ENCODE measurements around the gene FAM107B.

Gene FAM107B

GRCh38 chr10:14758994-14759664, 15.6 kb downstream of the FAM107B start:
- peak; percentile 28 for TF ChIP-seq CTCF (conservative IDR thresholded peaks at IDR 0.05; ENCODE audit: low read depth, low read length)
- H3K4me3 ChIP-seq (ENCODE audit: low read depth, low read length), result no peak overlapping the region
- DNase-seq (ENCODE audit: low read depth), result no peak

GRCh38 chr10:14758451-14758850, 16.2 kb downstream of the FAM107B start:
- no peak for TF ChIP-seq CTCF (conservative IDR thresholded peaks at IDR 0.05; ENCODE audit: low read depth, low read length)

GRCh38 chr10:14757986-14758385, 16.7 kb downstream of the FAM107B start:
- no peak overlapping the region for H3K4me3 ChIP-seq (ENCODE audit: low read depth, low read length)
- DNase-seq (ENCODE audit: low read depth), result no peak
- TF ChIP-seq CTCF (conservative IDR thresholded peaks at IDR 0.05; ENCODE audit: low read depth, low read length), result no peak

More at GRCh38 chr10:14758451-14758850, 16.2 kb downstream of the FAM107B start:
- DNase-seq (ENCODE audit: low read depth), result no peak
- H3K4me3 ChIP-seq (ENCODE audit: low read depth, low read length), result no peak overlapping the region

- DNase-seq (ENCODE audit: low read depth), result no peak
- no peak overlapping the region for H3K4me3 ChIP-seq (ENCODE audit: low read depth, low read length)
- TF ChIP-seq CTCF (conservative IDR thresholded peaks at IDR 0.05; ENCODE audit: low read depth, low read length), result no peak
These were observed 17.3 kb downstream of the FAM107B start for GRCh38 chr10:14757394-14757793.

- no peak for DNase-seq (ENCODE audit: low read depth)
- TF ChIP-seq CTCF (conservative IDR thresholded peaks at IDR 0.05; ENCODE audit: low read depth, low read length), result no peak
- no peak overlapping the region for H3K4me3 ChIP-seq (ENCODE audit: low read depth, low read length)
These were observed 21.3 kb downstream of the FAM107B start for GRCh38 chr10:14753441-14753840.

GRCh38 chr10:14751921-14752320, 22.8 kb downstream of the FAM107B start:
- no peak for TF ChIP-seq CTCF (conservative IDR thresholded peaks at IDR 0.05; ENCODE audit: low read depth, low read length)
- DNase-seq (ENCODE audit: low read depth), result peak; percentile 65
- no peak overlapping the region for H3K4me3 ChIP-seq (ENCODE audit: low read depth, low read length)

Data from choroid plexus epithelial cell (primary cell).